HG02571 (cell line): Measurements from ENCODE around the gene RXRA.

Source experiments
- ATAC-seq: cut with Tn5 transposase; IDR thresholded peaks from one replicate; pipeline ENCODE4 v1.9.1; 2021; ENCODE audit warnings: mild to moderate bottlenecking, moderate library complexity; ENCODE audit not compliant: unreplicated experiment

Gene RXRA

GRCh38 chr9:134365791-134366222 lies 39.6 kb downstream of the RXRA start:
- ATAC-seq, result no peak

GRCh38 chr9:134366223-134367031 lies 40.2 kb downstream of the RXRA start:
- ATAC-seq, result no peak

GRCh38 chr9:134367061-134367460 lies 40.8 kb downstream of the RXRA start:
- ATAC-seq, result no peak

- ATAC-seq, result no peak
Observed at GRCh38 chr9:134367791-134368490, 41.7 kb downstream of the RXRA start.

GRCh38 chr9:134368571-134368970 lies 42.3 kb downstream of the RXRA start:
- no peak for ATAC-seq

- ATAC-seq, result no peak
Observed at GRCh38 chr9:134369416-134370212, 43.4 kb downstream of the RXRA start.

- no peak for ATAC-seq
Observed at GRCh38 chr9:134370213-134370492, 43.9 kb downstream of the RXRA start.

GRCh38 chr9:134370638-134371037 lies 44.4 kb downstream of the RXRA start:
- ATAC-seq, result no peak

- no peak for ATAC-seq
Observed at GRCh38 chr9:134371731-134372130, 45.5 kb downstream of the RXRA start.

GRCh38 chr9:134372581-134373267 lies 46.5 kb downstream of the RXRA start:
- no peak for ATAC-seq

- ATAC-seq, result no peak
Observed at GRCh38 chr9:134373269-134373668, 47.0 kb downstream of the RXRA start.

GRCh38 chr9:134373953-134374300 lies 47.7 kb downstream of the RXRA start:
- no peak for ATAC-seq

GRCh38 chr9:134374301-134375010 lies 48.2 kb downstream of the RXRA start:
- no peak for ATAC-seq

GRCh38 chr9:134375011-134375390 lies 48.7 kb downstream of the RXRA start:
- no peak for ATAC-seq

GRCh38 chr9:134375430-134376385 lies 49.5 kb downstream of the RXRA start:
- no peak for ATAC-seq

- no peak for ATAC-seq
Observed at GRCh38 chr9:134376386-134377142, 50.3 kb downstream of the RXRA start.

- ATAC-seq, result no peak
Observed at GRCh38 chr9:134377143-134377484, 50.9 kb downstream of the RXRA start.

GRCh38 chr9:134377976-134378375 lies 51.7 kb downstream of the RXRA start:
- ATAC-seq, result no peak

- ATAC-seq, result no peak
Observed at GRCh38 chr9:134378901-134379338, 52.7 kb downstream of the RXRA start.
